Midbrain (tissue), 1 donor: ENCODE data around the gene GPR119.
"Not testable (repeated sequence)": the region's sequence is repeated elsewhere in the genome, so short reads cannot be mapped to it uniquely, and the experiment has no call there.

Experiments used
- DNase-seq: peaks from one replicate; lab custom pipeline; 2025; lab: John Stamatoyannopoulos, UW

The GPR119 gene

DNA sequence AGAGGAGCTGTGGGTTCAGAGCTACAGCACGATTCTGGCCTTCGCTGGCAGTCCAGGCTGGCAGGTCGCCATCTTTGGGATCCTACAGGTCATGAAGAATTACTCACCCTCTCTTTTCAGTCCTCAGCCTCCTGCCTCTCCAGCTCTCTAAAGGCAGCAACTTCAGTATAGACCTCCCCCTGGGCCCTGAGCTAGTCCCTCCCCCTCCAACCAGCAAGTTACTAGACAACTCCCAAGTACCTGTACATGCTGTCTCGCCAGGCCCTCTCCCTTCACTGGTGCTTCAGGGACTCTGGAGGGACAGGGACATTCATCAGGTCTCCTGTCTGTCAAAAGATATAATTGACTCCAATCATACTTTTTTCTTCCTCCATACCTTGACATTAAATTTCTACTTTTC, at the start of gene GPR119:
TSS of gene GPR119 (minus strand) at position 155 of the 400 bp plus-strand sequence. CDS start 227 bp downstream, outside the sequence.
- DNase-seq = no peak

DNA sequence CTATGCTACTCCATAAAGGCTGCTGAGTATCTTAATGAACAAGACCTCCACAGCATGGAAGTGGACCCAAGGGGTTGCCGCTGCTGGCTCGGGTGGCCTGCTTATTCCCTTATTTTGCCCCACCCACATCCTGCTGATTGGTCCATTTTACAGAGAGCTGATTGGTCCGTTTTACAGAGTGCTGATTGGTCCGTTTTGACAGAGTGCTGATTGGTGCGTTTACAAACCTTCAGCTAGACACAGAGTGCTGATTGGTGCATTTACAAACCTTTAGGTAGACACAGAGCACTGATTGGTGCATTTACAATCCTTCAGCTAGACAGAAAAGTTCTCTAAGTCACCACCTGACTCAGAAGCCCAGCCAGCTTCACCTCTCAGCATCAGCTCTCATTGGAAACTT, 43.8 kb upstream of the GPR119 start:
- not testable (repeated sequence) for DNase-seq

DNA sequence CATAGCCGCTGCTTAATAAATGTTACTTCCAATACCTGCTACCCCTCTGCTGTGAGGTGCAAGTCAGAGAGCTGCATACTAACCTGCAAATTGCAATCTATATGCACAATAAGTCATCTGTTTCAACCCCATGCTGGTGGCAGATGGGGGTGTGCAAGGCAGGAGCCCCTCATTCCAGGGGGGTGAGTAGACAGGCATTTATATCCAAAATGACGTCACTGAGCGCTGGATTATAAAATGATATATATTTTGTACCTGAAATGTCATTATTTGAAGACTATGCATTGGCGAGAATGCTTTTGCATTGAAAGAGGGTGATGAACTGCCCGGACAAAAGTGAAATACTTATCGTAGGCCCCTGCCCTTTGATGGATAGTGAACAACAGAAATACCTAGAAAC, 41.1 kb upstream of the GPR119 start:
- no peak for DNase-seq

DNA sequence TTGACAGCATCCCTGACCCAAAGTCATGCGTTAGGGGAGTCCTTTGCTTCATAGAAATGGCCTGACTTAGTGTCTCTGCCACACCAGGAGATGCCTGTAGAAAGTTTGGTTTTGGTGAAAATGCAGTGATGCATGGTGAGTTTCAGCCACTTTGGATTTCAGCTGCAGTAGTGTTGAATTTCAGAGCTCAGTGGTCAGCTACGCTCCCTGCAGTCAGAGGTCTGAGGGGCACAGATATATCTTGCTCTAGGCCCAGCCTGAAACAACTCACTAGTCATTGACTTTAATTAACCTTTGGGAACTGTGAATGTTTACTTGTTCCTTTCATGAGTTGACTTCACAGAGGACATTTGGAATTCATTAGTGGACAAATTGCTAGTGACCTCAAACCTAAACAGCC, 33.8 kb upstream of the GPR119 start:
- DNase-seq = no peak

DNA sequence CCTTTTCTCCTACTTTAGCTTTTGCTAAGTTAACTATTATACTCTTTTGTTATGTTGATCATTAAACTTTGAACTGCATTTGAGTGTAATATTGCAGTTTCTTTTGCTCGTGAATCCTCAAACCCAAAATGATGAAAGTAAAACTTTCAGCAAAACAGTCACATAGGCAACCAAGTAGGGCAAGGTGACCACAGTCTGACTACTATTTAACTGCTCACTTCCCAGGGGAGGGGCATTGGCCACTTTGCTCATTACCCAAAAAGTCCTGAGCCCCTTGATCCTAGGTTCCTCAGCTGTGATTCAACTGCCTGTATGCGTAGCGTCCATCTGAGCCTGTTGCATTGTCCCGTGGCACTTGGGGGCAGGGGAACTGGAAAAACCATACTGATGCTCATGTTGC, 33.3 kb upstream of the GPR119 start:
- DNase-seq = no peak

DNA sequence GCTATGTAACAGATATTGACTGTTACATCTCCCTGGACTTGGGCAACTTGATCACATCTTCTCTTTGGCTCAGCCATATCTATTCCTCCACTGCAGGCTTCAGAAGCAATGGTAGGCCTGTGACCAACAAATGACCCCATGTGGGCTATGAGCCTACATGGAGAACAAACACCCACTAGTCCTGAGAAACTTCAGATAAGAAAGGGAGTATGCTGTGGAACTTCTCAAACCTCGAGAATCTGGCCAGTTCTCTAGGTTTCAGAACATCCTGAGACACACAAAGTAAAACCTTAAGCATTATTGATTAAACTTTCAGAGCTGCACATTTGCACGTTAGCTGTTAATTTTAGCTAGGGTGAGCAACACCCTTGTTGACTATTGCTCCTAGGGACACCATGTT, 32.6 kb upstream of the GPR119 start:
- no peak for DNase-seq

DNA sequence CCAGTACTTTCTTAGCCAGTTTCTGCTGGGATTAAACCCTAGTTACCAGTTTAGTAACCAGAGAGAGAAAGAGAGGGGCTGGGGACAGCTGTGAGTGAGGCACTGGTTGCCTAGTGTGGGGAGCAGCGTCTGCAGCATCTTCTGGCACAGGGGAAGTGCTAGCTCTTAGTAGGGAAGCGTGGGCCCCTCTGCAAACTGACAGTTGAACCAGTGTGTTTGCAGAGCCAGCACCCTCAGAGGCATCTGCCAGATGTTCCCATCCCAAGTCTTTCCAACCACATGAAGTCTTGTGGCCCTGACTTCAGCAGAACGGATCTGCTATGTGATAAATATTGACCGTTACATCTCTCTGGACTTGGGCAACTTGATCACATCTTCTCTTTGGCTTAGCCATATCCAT, 31.3 kb upstream of the GPR119 start:
- no peak for DNase-seq

DNA sequence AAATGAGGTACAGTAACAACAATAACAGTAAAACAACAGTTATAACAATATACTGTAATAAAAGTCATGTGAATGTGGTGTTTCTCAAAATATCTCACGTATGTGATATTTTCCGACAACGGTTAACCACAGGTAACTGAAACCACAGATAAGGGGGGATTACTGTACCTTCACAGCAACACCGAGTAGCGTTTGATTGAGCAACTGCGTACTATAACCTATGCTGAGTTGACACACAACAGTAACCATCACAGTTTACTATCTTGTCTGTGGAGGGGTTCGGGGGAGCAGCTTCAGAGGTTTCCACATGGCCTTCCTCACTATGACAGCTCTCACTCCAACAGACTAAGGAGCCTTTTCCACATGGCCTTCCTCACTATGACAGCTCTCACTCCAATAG, 29.7 kb upstream of the GPR119 start:
- no peak for DNase-seq

DNA sequence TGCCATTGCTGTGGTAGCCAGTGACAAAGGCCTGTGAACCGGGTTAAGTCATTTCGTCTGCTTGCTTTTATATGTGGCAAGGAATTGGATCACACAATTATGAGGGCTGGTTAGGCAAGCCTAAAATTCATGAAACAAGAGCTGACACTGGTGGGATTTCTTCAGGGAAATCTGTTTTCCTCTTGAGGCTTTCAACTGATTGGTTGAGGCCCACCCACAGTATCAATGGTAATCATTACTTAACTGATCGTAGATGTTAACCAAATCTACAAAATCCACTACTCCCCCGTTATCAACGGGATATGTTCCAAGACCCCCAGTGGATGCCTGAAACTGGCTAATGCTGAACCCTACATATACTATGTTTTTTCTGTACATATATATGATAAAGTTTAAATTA, 29.3 kb upstream of the GPR119 start:
- DNase-seq = no peak

DNA sequence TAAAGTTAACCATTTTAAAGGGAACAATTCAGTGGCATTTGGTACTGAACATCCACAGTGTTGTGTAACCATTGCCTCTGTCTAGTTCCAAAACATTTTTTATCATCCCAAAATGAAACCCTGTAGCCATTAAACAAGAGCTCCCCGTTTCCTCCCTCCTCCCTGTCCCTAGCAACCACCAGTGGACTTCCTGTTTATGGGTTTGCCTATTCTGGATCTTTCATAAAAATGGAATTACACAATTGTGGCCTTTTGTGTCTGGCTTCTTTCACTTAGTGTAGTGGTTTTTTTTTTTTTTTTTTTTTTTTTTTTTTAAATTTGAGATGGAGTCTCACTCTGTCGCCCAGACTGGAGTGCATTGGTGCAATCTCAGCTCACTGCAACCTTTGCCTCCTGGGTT, 27.9 kb upstream of the GPR119 start:
- no peak for DNase-seq

DNA sequence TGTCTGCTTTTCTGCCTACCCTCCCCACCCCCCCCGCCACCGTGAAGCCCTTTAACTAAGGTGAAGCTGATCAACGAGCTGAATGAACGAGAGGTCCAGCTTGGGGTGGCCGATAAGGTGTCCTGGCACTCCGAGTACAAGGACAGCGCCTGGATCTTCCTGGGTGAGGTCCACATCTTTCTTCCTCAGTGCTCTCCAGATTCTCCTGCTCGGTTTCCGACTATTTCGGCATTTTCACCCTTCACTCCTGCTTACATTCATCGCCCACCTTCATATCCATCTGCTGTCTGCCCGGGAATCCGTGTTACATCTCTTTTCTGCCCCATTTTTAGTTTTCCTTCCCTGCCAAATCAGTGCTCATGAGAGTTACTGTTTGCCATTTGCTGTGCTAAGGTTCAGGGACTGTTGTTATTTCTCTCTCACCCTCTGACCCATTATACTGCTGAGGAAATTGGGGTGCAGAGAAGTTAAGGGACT, 16.8 kb upstream of the GPR119 start:
- no peak for DNase-seq

DNA sequence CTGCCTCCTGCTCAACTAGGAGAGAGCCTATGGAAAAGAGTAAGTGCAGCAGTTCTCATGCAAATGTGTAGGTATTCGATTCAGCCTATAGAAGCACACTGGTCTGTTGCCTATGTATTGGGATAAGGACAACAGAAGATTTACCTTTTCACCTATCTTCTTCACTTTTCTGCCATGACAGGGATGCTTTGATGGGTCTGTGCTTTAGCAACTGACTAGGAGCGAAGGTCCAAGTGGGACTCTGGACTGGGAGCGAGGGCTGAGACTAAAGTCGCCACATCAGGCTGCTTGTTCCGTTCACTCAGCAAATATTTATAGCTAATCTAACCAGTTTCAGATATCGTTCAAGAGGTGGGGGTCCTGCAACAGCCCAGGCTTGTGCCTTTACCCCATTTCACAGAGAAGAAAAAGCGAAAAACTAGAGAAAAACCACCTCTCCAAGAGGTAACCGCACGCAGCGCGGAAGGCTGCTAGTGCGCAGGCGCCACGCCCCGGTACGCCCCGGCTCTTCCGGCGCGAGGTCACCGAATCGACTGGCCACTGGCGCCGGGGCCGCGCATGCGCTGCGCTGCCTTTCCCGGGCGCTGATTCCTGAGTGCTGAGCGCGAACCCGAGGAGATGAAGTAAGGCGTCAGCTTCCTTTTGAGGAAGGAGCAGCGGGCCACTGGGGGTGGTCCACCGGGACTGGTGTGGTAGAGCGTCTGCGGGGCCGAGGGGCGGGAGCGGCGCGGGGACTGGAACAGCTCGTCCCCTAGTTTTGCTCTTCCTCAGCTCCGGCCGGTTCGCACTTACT, 16.1 kb upstream of the GPR119 start, which contains the start of gene RBMX2:
TSS of gene RBMX2 (plus strand) at position 573 of the 793 bp plus-strand sequence. CDS start at position 619, 46 bp downstream.
- peak; percentile 72 for DNase-seq

DNA sequence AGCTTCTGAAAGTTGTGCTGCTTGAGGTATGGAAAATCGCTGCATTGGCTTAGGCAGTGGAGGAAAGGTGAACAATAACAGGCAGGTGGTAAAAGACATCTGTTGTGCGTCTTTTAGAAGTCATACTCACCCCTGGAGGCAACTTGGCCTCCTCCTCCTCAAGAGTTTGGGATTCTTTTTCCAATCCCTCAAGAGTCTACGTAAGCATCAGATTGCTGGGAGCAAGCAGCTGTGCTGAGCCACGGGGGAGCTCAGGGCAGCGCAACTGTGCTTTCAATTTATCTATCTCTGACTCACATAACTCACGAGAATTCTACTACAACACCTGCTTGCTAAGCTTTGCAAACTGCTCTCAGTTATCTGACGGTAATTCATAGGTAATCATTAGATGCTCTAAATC, 9.9 kb upstream of the GPR119 start:
- no peak for DNase-seq

DNA sequence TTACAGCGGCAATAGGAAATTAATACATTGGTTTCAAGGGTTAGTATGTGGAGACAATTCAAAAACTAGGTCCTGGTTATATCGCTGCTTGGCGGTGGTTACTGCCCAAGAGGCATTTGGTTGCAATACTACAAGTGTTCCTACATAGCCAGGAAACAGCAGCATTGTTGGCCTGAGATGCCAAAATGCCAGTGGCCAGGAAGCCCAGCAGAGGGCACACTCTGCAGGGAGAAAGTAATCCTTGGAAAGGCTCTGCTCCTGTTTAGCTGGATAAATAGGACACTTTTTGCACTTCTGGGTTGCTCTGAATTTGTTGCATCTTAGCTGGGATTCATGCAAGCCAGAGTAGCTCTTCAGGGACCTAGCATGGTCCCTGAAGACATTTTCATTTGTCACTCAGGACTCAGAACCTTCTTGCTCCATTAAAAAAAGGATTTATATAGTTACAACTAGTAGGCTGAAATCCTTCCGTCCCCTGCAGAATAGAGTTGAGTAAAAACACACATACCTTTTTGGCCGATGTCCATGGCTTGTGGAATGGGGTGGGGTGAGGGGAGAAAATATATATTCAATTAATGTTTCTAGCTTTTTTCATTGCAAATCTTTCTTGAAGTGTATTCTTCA, 8.1 kb upstream of the GPR119 start:
- DNase-seq = peak; percentile 69

DNA sequence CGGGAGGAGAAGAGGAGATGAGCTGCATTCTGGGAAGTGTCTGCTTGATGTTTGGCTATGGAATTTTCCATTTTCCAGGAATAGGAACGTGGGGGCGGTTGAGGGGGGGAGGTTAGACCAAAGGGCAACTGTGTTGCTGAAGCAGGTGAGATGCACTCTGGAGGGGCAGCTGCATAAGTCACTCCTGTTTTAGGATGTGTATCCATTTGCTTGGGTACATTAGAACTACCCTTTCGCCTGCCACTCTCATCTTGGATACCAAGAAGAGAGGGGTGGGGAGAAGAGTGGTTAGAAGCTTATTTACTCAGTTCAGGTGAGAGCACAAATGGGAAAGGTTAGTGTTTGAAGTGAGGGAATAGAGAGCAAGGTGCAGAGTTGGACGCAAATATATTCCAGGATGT, 934 bp upstream of the GPR119 start:
- DNase-seq = no peak

DNA sequence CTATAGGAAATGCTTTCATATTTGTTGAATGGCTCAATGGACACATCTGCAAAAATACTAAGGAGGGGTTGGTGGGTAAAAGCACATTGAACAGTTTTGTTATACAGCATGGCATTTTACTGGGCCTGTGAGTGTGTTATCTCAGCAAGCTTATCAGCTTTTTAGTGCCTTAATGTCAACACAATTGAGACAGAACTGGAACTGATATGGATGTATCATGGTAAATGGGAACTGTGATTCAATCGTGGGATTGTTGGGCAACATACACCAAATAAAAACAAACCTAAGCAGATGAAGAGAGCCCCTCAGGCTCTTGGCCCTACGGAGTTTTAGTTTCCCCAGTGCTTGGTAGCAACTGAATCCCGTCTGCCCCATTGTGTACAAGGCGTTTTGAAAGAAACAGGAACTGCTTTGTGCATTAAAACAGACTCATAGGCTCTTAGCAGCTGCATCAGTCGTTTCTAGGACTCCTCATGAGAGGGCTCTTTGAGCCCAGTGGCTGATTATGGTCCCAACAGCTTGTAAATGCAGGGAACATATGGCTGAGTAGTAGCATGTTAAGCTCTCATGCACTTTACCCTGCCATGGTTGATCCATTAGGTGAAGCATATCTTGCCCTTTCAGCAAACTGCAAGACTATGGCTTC, 7.3 kb downstream of the GPR119 start:
- DNase-seq = peak; percentile 1

DNA sequence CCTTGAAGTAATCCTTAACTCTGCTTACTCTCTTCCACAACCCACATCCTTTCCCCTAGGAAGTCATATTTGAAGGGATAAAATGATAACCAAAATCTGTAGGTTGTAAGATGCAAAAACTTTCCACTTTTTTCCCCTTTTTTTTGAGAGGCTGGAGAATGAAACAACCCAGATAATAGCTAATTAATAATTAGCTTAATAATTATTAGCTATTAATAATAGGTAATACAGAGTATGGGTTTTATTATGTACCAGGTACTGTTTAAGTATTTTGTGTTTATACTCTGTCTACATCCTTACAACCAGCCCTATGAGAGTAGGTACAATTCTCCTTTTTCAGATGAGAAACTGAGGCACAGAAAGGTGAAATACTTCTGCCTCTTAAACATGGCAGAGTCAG, 9.4 kb downstream of the GPR119 start:
- DNase-seq = no peak

DNA sequence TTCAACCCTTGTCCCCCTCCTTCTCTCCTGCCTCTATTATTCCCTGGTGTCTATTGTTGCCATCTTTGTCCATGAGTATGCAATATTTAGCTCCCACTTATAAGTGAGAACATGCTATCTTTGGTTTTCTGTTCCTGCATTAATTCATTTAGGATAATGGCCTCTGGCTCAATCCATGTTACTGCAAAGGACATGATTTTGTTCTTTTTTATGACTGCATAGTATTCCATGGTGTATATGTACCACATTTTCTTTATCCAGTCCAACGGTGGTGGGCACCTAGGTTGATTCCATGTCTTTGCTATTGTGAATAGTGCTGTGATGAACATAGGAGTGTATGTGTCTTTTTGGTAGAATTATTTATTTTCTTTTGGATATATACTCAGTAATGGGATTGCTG, 33.4 kb downstream of the GPR119 start:
- not testable (repeated sequence) for DNase-seq

DNA sequence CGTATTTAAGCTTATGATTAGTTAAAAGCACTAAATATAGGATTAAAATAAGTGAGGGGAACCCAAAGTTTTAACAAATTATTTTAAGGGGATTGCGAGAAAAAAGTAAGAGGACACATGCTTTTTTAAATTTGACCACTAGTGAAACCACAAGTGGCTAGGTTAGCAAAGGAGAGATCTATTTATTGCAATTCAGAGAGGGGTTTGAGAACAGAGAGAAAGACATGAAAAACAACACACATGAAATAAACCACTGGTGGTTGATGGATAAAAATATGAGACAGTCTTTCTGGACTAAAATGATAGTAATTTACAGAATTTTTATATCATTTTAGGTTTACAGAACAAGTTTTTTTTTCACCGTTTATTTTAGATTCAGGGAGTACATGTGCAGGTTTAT, 33.9 kb downstream of the GPR119 start:
- no peak for DNase-seq

DNA sequence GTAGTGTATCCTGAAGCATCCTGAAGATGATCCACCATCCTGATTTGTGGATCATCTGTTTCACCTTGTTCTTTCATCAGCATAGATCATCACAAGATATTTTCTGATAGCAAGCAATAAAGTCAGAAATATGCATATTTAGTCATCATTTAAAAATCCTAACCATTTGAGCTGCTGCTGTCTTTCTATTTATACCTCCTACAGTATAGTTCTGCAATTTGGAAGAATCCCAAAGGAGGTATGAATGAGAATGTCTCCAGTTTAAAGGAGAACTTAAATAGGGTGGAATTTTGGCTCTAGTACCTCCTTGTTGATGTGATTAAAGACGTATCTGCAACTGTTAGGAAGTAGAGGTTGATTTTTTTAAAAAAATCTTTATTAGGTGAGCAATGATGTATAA, 38.2 kb downstream of the GPR119 start:
- no peak for DNase-seq

DNA sequence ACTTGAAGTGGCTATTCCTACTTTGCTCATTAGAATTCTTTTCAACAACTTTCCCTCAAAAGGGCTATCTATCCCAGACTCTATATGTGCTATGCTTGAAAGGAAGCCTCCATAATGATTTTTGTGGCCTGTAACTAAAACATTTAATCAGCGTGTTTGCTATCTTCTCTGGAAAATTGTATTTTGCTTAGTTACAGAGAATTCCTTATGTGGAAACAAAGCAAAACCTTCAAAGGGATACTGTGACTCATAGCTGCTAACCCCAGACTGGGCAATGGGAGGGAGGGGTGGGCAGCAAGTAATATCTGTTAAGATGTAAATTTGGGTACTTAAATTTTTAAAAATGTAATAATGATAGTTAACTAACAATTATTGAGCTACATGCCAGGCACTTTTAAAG, 42.1 kb downstream of the GPR119 start:
- DNase-seq = no peak

DNA sequence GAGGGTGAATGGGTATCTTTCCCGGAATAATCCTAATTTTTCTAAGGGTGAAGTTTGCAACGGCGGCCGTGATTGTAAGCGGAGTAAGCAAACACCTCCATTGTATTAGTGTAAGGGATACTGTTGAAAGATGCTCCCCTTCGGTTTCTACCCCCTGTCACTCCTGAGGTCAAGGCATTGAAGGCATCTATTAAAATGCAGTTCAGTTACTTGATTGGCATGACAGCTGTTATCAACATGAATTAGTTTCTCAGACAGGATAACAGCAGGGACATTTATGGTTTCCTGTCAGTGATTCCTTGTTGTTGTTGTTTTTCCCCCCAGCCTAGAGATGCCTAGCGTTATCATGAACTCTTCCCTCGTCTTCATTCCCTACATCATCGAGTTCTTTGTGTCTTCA, 45.2 kb downstream of the GPR119 start:
- DNase-seq = peak; percentile 0
